GM21367 (cell line): ENCODE data around the gene TRIO.

ENCODE experiments used
- ATAC-seq: cut with Tn5 transposase; IDR thresholded peaks from one replicate; pipeline ENCODE4 v1.9.1; 2021; ENCODE audit not compliant: unreplicated experiment

TRIO gene

GRCh38 chr5:14219800-14220512 is 76.8 kb downstream of the TRIO start:
- ATAC-seq = no peak

DNA sequence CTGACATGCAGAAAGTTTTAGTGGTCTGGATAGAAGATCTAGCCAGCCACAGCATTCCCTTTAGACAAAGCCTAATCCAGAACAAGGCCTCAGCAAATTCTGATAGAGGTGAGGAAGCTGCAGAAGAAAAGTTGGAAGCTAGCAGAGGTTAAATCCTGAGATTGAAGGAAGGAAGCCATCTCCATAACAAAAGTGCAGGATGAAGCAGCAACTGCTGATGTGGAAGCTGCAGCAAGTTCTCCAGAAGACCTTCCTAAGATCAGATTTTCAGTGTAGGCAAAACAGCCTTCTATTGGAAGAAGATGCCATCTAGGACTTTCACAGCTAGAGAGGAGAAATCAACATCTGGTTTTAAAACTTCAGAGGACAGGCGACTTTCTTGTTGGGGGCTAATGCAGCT is 77.5 kb downstream of the TRIO start:
- ATAC-seq = no peak

- ATAC-seq = no peak
These were observed 78.6 kb downstream of the TRIO start for GRCh38 chr5:14221732-14222131.

GRCh38 chr5:14222206-14222605 is 79.1 kb downstream of the TRIO start:
- no peak for ATAC-seq

GRCh38 chr5:14223372-14223771 is 80.2 kb downstream of the TRIO start:
- no peak for ATAC-seq

DNA sequence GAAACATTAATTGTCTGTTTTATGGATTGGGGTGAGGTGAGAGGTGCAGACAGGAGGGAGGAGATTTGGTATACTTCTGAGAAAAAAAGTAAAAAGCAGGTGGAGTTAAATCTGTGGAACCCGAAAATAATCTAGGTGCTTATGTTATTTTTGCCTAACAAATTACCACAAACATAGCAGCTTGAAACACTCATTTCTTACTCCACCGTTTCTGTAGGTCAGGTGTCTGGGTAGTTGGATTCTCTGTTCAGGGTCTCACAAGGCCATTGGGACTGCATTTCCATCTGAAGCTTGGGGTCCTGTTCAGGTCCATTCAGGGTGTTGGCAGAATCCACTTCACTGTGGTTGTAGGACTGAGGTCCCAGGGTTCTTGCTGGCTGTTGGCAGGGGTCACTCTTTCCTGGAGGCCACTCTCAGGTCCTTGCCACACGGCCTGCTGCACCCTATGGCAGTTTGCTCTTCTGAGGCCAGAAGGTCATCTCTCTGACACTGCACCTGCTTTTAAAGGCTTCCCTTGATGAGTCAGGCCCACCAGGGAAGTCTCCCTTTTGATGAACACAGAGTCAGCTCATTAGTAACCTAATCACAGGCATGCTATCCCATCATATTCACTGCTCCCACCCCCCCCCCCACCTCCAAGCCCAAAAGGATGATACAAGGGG is 82.2 kb downstream of the TRIO start:
- no peak for ATAC-seq

DNA sequence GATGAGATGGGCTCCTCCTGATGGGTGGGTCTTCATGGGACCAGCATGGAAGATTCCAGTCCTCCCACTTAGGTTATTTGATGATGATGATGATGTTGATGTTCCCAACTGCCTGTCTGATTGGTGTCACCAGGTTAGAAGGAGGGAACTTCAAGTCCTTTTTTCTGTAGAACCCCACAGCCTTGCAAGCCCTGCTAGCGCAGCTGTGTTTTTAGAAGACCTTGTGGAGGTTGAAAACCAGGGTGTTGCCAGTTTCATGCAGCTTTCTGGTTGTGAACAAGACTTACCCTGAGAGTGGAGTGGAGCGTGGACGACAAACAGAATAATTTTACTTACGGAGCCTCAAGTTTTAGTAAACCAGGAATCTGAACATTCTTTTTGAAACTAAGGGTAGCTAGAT is 83.0 kb downstream of the TRIO start:
- no peak for ATAC-seq

GRCh38 chr5:14226554-14226953 is 83.4 kb downstream of the TRIO start:
- no peak for ATAC-seq

DNA sequence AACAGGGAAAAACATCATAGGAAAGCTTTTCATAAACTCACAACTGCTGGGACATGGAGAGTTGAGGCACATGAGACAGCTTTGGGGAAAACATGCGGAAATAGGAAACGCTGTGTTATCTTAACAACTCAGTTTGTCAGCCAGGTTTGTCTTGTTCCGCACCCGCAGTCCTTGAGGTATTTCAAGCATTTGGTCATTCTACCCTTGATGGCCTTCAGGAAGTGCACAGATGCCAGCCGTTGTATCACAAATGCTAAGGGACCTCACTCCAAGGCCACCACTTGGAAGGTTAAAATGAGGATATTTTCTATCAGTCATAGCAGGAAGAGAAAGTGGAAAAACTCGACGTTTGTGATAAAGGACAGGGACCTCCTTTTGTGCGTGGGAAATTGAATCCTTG is 83.8 kb downstream of the TRIO start:
- ATAC-seq = no peak

- no peak for ATAC-seq
These were observed 84.4 kb downstream of the TRIO start for GRCh38 chr5:14227513-14227912.

GRCh38 chr5:14228219-14228618 is 85.1 kb downstream of the TRIO start:
- no peak for ATAC-seq

DNA sequence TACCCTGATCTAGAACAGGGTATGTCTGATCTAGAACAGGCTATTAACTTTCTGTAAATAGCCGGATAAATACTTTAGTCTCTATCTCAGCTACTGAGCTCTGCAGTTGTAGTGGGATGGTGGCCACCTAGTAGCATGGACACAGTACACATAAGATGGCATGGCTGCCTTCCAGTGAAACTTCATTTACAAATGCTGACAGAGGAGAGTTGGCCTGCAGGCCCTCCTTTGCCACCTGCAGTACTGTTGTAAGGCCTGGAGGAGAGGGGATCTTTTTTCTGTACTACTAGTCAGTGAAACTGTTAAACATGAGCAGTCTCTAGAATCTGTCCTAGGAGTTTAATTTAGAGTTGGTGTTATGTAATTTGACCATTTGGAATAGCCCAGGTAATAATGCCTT is 86.0 kb downstream of the TRIO start:
- ATAC-seq = no peak

DNA sequence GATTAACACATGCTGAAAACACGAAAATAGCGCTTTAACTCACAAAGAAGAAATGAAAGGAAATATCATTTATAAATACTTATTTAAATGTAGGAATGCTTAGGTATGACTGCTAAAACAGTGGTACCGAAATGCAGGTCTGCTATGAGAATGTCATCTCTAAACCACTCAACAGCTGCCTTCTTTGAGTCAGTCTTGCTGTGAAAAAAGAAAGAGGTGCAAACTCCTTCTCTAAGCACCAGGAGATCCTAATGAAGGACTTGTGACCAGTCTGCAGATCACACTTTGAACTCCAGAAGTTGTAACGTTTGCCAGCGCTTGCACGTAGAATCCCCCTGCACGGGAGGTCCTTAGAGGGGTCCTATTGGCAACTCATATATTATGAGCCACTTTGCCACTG is 86.6 kb downstream of the TRIO start:
- ATAC-seq = no peak

DNA sequence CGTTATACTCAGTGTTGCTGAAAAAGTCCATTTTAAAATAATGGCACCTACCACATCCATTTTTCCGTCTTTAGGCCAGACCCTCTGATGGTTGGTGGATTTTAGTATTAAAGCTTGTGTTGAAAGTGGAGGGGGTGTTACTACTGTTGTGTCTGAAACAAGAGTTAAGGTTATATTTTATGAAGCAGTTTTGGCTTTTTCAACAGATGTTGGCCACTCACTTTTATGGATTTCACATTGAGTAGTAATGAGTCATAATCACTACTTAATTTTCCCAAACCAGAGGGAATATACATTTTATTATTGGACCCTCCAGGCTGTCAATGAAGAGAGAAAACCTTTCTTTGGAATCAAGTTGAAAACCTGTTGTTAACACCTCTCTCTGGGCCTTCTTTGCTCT is 88.0 kb downstream of the TRIO start:
- no peak for ATAC-seq

- ATAC-seq = no peak
These were observed 88.7 kb downstream of the TRIO start for GRCh38 chr5:14231890-14232289.

- no peak for ATAC-seq
These were observed 91.1 kb downstream of the TRIO start for GRCh38 chr5:14234204-14234603.

DNA sequence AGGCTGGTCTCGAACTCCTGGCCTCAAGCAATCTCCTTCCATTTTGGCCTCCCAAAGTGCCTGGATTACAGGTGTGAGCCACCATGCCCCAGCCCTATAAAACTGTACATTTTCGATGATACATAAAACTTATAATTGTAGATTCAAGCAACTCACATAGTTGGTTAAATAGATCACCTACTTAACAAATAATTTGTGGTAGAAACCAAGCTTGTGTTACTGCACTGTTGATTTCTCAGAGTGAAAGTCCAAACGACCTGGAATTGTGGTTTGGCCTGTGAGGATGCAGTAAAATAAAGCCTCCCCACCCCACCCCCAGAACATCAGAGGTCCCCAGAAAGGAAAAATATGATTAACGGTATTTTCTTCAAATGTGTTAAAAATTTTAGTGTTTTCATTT is 92.7 kb downstream of the TRIO start:
- ATAC-seq = no peak

DNA sequence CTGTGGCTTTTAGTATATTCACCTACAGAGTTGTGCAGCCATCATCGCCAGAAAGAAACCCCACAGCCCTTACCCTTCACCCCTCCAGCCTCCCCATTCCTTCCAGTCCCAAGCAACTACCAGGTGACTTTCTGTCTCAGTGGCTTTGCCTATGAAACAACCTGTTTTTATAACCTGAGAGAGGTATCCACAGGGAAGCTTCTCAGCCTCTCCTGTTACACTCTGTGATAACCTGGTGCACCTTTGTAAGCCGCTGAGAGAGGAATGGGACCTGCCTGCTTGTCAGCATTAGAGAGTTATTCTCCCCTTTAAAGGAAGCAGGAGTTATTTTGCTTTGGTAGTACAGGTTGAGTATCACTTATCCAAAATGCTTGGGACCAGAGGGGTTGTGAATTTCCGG is 93.6 kb downstream of the TRIO start:
- ATAC-seq = no peak

- no peak for ATAC-seq
These were observed 94.4 kb downstream of the TRIO start for GRCh38 chr5:14237317-14238086.

GRCh38 chr5:14238272-14238671 is 95.1 kb downstream of the TRIO start:
- no peak for ATAC-seq

DNA sequence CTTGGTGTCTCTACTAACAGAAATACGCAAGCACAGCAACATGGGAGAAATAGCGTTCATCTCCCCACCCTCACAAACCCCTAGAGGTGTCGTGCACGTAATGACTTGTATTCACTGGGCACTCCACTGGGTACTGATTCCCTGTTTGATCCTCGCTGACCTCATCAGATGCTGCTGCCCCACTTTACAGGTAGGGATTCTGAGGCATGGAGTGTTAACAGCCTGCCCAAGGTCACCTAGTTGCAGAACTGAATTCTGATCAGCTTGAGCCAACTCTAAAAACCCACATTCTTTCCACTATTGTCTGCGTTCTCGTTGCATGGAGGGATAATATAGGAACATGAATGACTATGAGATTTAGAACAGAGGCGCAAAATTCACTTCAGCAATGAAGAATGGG is 96.3 kb downstream of the TRIO start:
- no peak for ATAC-seq

DNA sequence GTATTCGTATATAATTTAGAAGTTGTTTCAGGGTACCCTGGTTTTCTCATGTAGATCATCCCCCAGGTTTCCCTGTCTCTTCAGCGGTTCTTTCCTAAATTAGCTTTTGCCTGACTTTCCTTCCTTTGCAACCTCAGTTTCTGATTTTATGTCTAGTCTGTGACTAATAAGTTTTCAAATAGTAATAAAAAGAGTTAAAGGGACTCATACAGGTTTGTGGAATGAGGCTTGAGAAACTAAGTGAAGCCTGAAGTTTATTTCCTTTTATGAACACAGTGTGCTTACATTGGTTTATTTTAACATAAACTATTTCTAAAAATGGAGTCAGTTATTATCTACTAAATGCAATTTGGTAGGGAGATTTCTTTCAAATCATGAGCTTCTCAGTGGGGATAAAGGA is 96.8 kb downstream of the TRIO start:
- no peak for ATAC-seq
